Trophoblast cell (in vitro differentiated cells and primary cell): ENCODE data around the gene MADCAM1.
A peak's percentile ranks its signal among the peaks of the same experiment; 100 is the strongest.

Experiments
- DNase-seq, 2 donors: peaks; one replicate each; pipeline ENCODE4 v3.0.0-alpha.2; 2016
- H2AFZ ChIP-seq: 2 replicates; pipeline ENCODE4 v1.6.1; 2013; ENCODE audit warnings: low read length, moderate library complexity, mild to moderate bottlenecking; ENCODE audit not compliant: insufficient read depth, poor library complexity
- H2AK5ac ChIP-seq: 2 replicates; pipeline ENCODE4 v1.6.1; 2013; ENCODE audit warnings: mild to moderate bottlenecking, low read length
- H2BK120ac ChIP-seq: 2 replicates; pipeline ENCODE4 v1.6.1; 2013; ENCODE audit warnings: low read length, mild to moderate bottlenecking, moderate library complexity; ENCODE audit not compliant: insufficient read depth, poor library complexity
- H2BK12ac ChIP-seq: 2 replicates; pipeline ENCODE4 v1.6.1; 2013; ENCODE audit warnings: mild to moderate bottlenecking, low read length, moderate library complexity
- H2BK5ac ChIP-seq: 2 replicates; pipeline ENCODE4 v1.6.1; 2013; ENCODE audit warnings: low read length, low read depth, moderate library complexity, mild to moderate bottlenecking; ENCODE audit not compliant: poor library complexity
- H3K14ac ChIP-seq: 2 replicates; pipeline ENCODE4 v1.6.1; 2013; ENCODE audit warnings: mild to moderate bottlenecking, low read length
- H3K18ac ChIP-seq: 2 replicates; pipeline ENCODE4 v1.6.1; 2013; ENCODE audit warnings: mild to moderate bottlenecking, low read length
- H3K23ac ChIP-seq: 2 replicates; pipeline ENCODE4 v1.6.1; 2013; ENCODE audit warnings: low read length
- H3K27ac ChIP-seq: 2 replicates; pipeline ENCODE4 v1.5.1; 2013; ENCODE audit warnings: low read depth, mild to moderate bottlenecking, inconsistent platforms, low read length, moderate library complexity
- H3K27me3 ChIP-seq: 2 replicates; pipeline ENCODE4 v1.6.1; 2013; ENCODE audit warnings: inconsistent platforms, mild to moderate bottlenecking, low read length, moderate library complexity; ENCODE audit not compliant: insufficient read depth
- H3K36me3 ChIP-seq, 2 experiments: 1 replicate in 1 of 2; 2 replicates in 1 of 2; pipeline ENCODE4 v1.6.1; 2013; ENCODE audit warnings: low read length in 2 of 2, mild to moderate bottlenecking in 2 of 2, moderate library complexity in 1 of 2; ENCODE audit not compliant: insufficient read depth in 2 of 2, control insufficient read depth in 1 of 2
- H3K4ac ChIP-seq: 2 replicates; pipeline ENCODE4 v1.6.1; 2013; ENCODE audit warnings: low read depth, mild to moderate bottlenecking, low read length, moderate library complexity
- H3K4me1 ChIP-seq, 2 experiments: 1 replicate in 1 of 2; 2 replicates in 1 of 2; pipeline ENCODE4 v1.6.1; 2013; ENCODE audit warnings: low read length in 2 of 2, mild to moderate bottlenecking in 2 of 2, moderate library complexity in 1 of 2; ENCODE audit not compliant: insufficient read depth in 2 of 2, control insufficient read depth in 1 of 2
- H3K4me2 ChIP-seq: 2 replicates; pipeline ENCODE4 v1.6.1; 2013; ENCODE audit warnings: inconsistent platforms, mild to moderate bottlenecking, low read length, moderate library complexity
- H3K4me3 ChIP-seq: 2 replicates; pipeline ENCODE4 v1.5.1; 2013; ENCODE audit warnings: mild to moderate bottlenecking, low read depth, low read length, inconsistent platforms
- H3K79me1 ChIP-seq: one replicate; pipeline ENCODE4 v1.6.1; 2013; ENCODE audit warnings: low read length
- H3K79me2 ChIP-seq: 2 replicates; pipeline ENCODE4 v1.6.1; 2013; ENCODE audit warnings: low read length, mild to moderate bottlenecking; ENCODE audit not compliant: control insufficient read depth, insufficient read depth, poor library complexity
- H3K9ac ChIP-seq: 2 replicates; pipeline ENCODE4 v1.6.1; 2013; ENCODE audit warnings: mild to moderate bottlenecking, low read length
- H3K9me3 ChIP-seq: 2 replicates; pipeline ENCODE4 v1.6.1; 2013; ENCODE audit warnings: low read depth, mild to moderate bottlenecking, control low read depth, inconsistent platforms, low read length; ENCODE audit not compliant: insufficient read depth
- H4K12ac ChIP-seq: 2 replicates; pipeline ENCODE4 v1.6.1; 2013; ENCODE audit warnings: low read depth, mild to moderate bottlenecking, low read length, moderate library complexity
- H4K8ac ChIP-seq: 2 replicates; pipeline ENCODE4 v1.6.1; 2013; ENCODE audit warnings: low read depth, mild to moderate bottlenecking, low read length, moderate library complexity
- H4K91ac ChIP-seq: one replicate; pipeline ENCODE4 v1.6.1; 2013; ENCODE audit warnings: low read depth, mild to moderate bottlenecking, low read length, moderate library complexity
- WGBS: extraction: QIAGEN DNeasy Blood & Tissue Kit; methylation state at CpG from one replicate; pipeline ENCODE4 v1.1.7; 2013; ENCODE audit warnings: missing lambda C conversion rate; ENCODE audit not compliant: insufficient read length, insufficient coverage; ENCODE audit errors: extremely low coverage; 5-methylcytosine and 5-hydroxymethylcytosine counted together

Gene MADCAM1

GRCh38 chr19:474126-475078 lies 21.9 kb upstream of the MADCAM1 start:
- no CpG with 5 or more reads among the region's 57 CpGs for WGBS
- H2BK12ac ChIP-seq = no peak overlapping the region
- H2AK5ac ChIP-seq = no peak overlapping the region
- no peak overlapping the region for H4K8ac ChIP-seq
- H3K36me3 ChIP-seq = no peaks in the 10 kb centered on the region
- no peak overlapping the region for H2BK120ac ChIP-seq
- H3K4me3 ChIP-seq = no peak overlapping the region
- no peak overlapping the region for H2BK5ac ChIP-seq
- H2AFZ ChIP-seq = no peak overlapping the region
- H3K79me1 ChIP-seq = no peaks in the 10 kb centered on the region
- DNase-seq = no peak
- H3K9me3 ChIP-seq = peaks cover 1% of the 10 kb centered on the region
- peak overlapping the region; percentile 7 for H3K9ac ChIP-seq
- H3K4me1 ChIP-seq = no peaks in the 10 kb centered on the region
- no peak overlapping the region for H3K4ac ChIP-seq
- H4K12ac ChIP-seq = no peak overlapping the region
- H3K14ac ChIP-seq = no peak overlapping the region
- no peak overlapping the region for H3K23ac ChIP-seq
- H3K79me2 ChIP-seq = no peaks in the 10 kb centered on the region
- H3K18ac ChIP-seq = no peak overlapping the region
- no peak overlapping the region for H4K91ac ChIP-seq
- no peaks in the 10 kb centered on the region for H3K27me3 ChIP-seq
- no peak overlapping the region for H3K27ac ChIP-seq
- H3K4me2 ChIP-seq = no peak overlapping the region

- no peak overlapping the region for H3K4ac ChIP-seq
- no peak overlapping the region for H3K23ac ChIP-seq
- H3K27me3 ChIP-seq = no peaks in the 10 kb centered on the region
- H2BK12ac ChIP-seq = no peak overlapping the region
- H3K36me3 ChIP-seq = no peaks in the 10 kb centered on the region
- H3K79me2 ChIP-seq = no peaks in the 10 kb centered on the region
- no peak overlapping the region for H4K8ac ChIP-seq
- DNase-seq = no peak
- H3K14ac ChIP-seq = no peak overlapping the region
- no peaks in the 10 kb centered on the region for H3K79me1 ChIP-seq
- peaks cover 1% of the 10 kb centered on the region for H3K9me3 ChIP-seq
- H2BK5ac ChIP-seq = no peak overlapping the region
- no peaks in the 10 kb centered on the region for H3K4me1 ChIP-seq
- H3K4me3 ChIP-seq = no peak overlapping the region
- H4K91ac ChIP-seq = no peak overlapping the region
- no peak overlapping the region for H3K27ac ChIP-seq
- H3K9ac ChIP-seq = no peak overlapping the region
- WGBS = no CpG with 5 or more reads among the region's 13 CpGs
- no peak overlapping the region for H2AFZ ChIP-seq
- no peak overlapping the region for H3K4me2 ChIP-seq
- no peak overlapping the region for H2AK5ac ChIP-seq
- H3K18ac ChIP-seq = no peak overlapping the region
- no peak overlapping the region for H4K12ac ChIP-seq
- no peak overlapping the region for H2BK120ac ChIP-seq
Observed at GRCh38 chr19:475360-475759, 20.9 kb upstream of the MADCAM1 start.

- H4K91ac ChIP-seq = no peak overlapping the region
- H3K23ac ChIP-seq = no peak overlapping the region
- H4K8ac ChIP-seq = no peak overlapping the region
- no peak overlapping the region for H2BK120ac ChIP-seq
- no peak overlapping the region for H2BK12ac ChIP-seq
- no peak for DNase-seq
- H2BK5ac ChIP-seq = no peak overlapping the region
- no peak overlapping the region for H3K18ac ChIP-seq
- no peaks in the 10 kb centered on the region for H3K36me3 ChIP-seq
- peaks cover 4% of the 10 kb centered on the region for H3K9me3 ChIP-seq
- no CpG with 5 or more reads among the region's 26 CpGs for WGBS
- H3K9ac ChIP-seq = no peak overlapping the region
- H3K4me1 ChIP-seq = no peaks in the 10 kb centered on the region
- no peak overlapping the region for H3K4ac ChIP-seq
- H2AK5ac ChIP-seq = no peak overlapping the region
- H3K4me2 ChIP-seq = no peak overlapping the region
- H3K27me3 ChIP-seq = no peaks in the 10 kb centered on the region
- H3K4me3 ChIP-seq = no peak overlapping the region
- H2AFZ ChIP-seq = no peak overlapping the region
- no peak overlapping the region for H4K12ac ChIP-seq
- no peak overlapping the region for H3K14ac ChIP-seq
- H3K79me2 ChIP-seq = no peaks in the 10 kb centered on the region
- no peak overlapping the region for H3K27ac ChIP-seq
- H3K79me1 ChIP-seq = no peaks in the 10 kb centered on the region
Observed at GRCh38 chr19:478236-478903, 17.9 kb upstream of the MADCAM1 start.

- H3K36me3 ChIP-seq = no peaks in the 10 kb centered on the region
- no peak overlapping the region for H2AFZ ChIP-seq
- H3K18ac ChIP-seq = no peak overlapping the region
- no CpG with 5 or more reads among the region's 14 CpGs for WGBS
- no peak overlapping the region for H4K8ac ChIP-seq
- H3K27ac ChIP-seq = no peak overlapping the region
- H3K23ac ChIP-seq = no peak overlapping the region
- H2BK5ac ChIP-seq = no peak overlapping the region
- no peak overlapping the region for H2BK120ac ChIP-seq
- H2BK12ac ChIP-seq = no peak overlapping the region
- H3K14ac ChIP-seq = no peak overlapping the region
- peaks cover 4% of the 10 kb centered on the region for H3K9me3 ChIP-seq
- no peaks in the 10 kb centered on the region for H3K79me2 ChIP-seq
- H3K4me2 ChIP-seq = no peak overlapping the region
- H3K27me3 ChIP-seq = no peaks in the 10 kb centered on the region
- no peak overlapping the region for H3K9ac ChIP-seq
- H2AK5ac ChIP-seq = no peak overlapping the region
- H4K91ac ChIP-seq = no peak overlapping the region
- no peak overlapping the region for H3K4me3 ChIP-seq
- H3K4ac ChIP-seq = no peak overlapping the region
- H4K12ac ChIP-seq = no peak overlapping the region
- no peaks in the 10 kb centered on the region for H3K4me1 ChIP-seq
- DNase-seq = no peak
- H3K79me1 ChIP-seq = no peaks in the 10 kb centered on the region
Observed at GRCh38 chr19:478976-479375, 17.3 kb upstream of the MADCAM1 start.
